ENCODE measurements around the gene ARHGAP8.

ARHGAP8 gene

DNA sequence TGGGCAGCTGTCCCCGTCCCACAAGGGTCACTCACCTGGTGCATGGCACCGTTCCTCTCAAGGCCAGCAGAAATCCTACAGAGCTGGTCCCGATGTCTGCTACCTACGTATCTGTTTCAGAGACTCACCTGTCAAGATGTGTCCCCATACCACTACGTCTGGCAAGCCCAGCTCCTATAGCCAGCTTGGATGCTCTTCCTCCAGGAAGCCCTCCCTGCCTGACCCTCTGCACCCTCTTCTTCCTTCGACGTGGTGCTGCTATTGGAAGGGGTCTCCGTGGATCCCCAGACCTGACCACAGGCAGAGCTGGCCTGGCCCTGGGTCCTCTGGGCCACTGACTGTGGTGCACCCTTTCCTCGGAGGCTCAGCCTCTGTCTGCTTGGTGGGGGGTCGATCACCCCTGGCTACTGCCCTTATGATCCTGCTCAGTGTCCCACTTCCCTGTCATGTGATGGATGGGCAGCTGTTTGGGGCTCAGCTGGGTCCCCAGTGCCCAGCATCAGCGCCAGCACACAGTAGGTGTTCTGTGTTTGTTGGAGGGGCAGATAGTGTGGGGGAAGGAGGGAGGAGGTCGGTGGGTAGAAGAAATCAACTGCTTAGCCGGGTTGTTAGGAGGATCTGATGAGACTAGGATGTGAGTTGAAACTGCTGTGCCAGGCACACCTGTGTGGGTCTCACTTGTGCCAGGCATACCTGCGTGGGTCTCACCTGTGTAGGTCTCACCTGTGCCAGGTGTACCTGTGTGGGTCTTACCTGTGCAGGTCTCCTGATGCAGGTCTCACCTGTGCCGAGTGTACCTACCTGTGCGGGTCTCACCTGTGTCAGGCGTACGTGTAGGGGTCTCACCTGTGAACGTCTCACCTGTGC is 21.7 kb upstream of the ARHGAP8 start:
- peak overlapping the region; percentile 32 for H3K9ac ChIP-seq (ENCODE audit: low read depth, low read length, poor library complexity)
- H2AK5ac ChIP-seq (ENCODE audit: low read depth, low read length) = no peak overlapping the region
- no peak overlapping the region for H4K91ac ChIP-seq (ENCODE audit: low read depth, low read length, poor library complexity)
- H4K8ac ChIP-seq (ENCODE audit: low read depth, low read length) = no peak overlapping the region
- WGBS, 2 donors (ENCODE audit: extremely low coverage in 2 of 2, insufficient read length in 2 of 2, insufficient replicate concordance in 1 of 2) = 100% methylated on average over 1 of the region's 19 CpGs; no CpG with 5 or more reads in 1 of the 2 donors
- peaks cover 0 to 6% of the 10 kb centered on the region in 2 donors for H3K36me3 ChIP-seq (replicated peaks in 1 of 2; ENCODE audit: control insufficient read depth in 2 of 2, insufficient read depth in 2 of 2, low read length in 2 of 2)
- no peak overlapping the region for H2BK12ac ChIP-seq (ENCODE audit: low read length)
- H3K79me1 ChIP-seq (ENCODE audit: low read depth, low read length) = peaks cover 6% of the 10 kb centered on the region
- H2AFZ ChIP-seq (ENCODE audit: low read length) = peak overlapping the region; percentile 88
- no peak overlapping the region for H3K4me2 ChIP-seq (ENCODE audit: insufficient read depth, low read length, poor library complexity, severe bottlenecking)
- H2BK5ac ChIP-seq (ENCODE audit: low read length) = peak overlapping the region; percentile 4
- peak overlapping the region in 1 of 2 donors; percentile 49 for H3K4me3 ChIP-seq (ENCODE audit: low read length in 2 of 2)
- H3K14ac ChIP-seq (ENCODE audit: low read length) = no peak overlapping the region
- peaks cover 0 to 8% (median 0%) of the 10 kb centered on the region in 3 experiments for H3K27me3 ChIP-seq (ENCODE audit: control insufficient read depth in 3 of 3, insufficient read depth in 3 of 3, low read depth in 1 of 3, low read length in 3 of 3)
- no peak overlapping the region for H3K23ac ChIP-seq (ENCODE audit: low read depth, low read length, poor library complexity)
- H3K4ac ChIP-seq (ENCODE audit: low read length) = no peak overlapping the region
- peak overlapping the region; percentile 56 for H3K18ac ChIP-seq (ENCODE audit: low read length)
- H2BK15ac ChIP-seq (ENCODE audit: low read length) = no peak overlapping the region
- no peak overlapping the region for H2BK120ac ChIP-seq (ENCODE audit: low read depth, low read length)
- H3K9me3 ChIP-seq (replicated peaks in 1 of 2; ENCODE audit: control insufficient read depth in 2 of 2, insufficient read depth in 1 of 2, low read depth in 1 of 2, low read length in 2 of 2) = peaks cover 0 to 6% of the 10 kb centered on the region in 2 donors
- H3K4me1 ChIP-seq (ENCODE audit: control insufficient read depth in 2 of 2, insufficient read depth in 1 of 2, low read depth in 1 of 2, low read length in 2 of 2) = peaks cover 9 to 18% of the 10 kb centered on the region in 2 donors
- H3K27ac ChIP-seq (replicated peaks; ENCODE audit: low read length) = peak overlapping the region; percentile 44
- no peak for DNase-seq (ENCODE audit: low spot score)

DNA sequence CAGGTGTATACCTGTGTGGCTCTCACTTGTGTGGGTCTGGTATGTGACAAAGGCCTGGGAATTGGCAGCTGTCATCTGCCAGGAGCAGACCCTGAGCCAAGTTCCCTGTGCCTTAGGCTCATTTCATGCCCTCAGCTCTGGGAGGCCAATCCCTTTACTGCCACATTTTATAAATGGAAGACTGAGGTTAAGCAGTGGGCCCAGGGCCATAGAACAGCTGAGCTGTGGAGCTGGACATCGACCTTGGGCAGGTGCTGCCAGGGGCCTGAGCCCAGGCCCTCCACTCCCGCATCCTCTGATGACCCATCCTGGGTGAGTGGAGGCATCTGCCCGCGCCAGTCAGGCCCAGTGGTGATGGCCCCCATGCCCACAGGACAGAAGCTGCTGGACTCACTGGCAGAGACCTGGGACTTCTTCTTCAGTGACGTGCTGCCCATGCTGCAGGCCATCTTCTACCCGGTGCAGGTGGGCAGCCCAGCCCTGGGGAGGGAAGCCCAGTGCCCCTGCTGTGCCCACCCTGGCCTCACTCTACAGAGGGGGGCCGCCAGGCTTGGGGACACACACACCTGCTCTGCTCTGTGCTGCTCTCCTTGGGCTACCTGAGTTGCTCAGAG is 20.9 kb upstream of the ARHGAP8 start:
- Histone ChIP-seq H3K14ac (ENCODE audit: low read length) (peak overlapping the region; percentile 47), H3K4me3 (ENCODE audit: low read length in 2 of 2) (peak overlapping the region in 1 of 2 donors; percentile 49), H3K36me3 (replicated peaks in 1 of 2; ENCODE audit: control insufficient read depth in 2 of 2, insufficient read depth in 2 of 2, low read length in 2 of 2) (peaks cover 0 to 6% of the 10 kb centered on the region in 2 donors), H2BK120ac (ENCODE audit: low read depth, low read length) (peak overlapping the region; percentile 16), H4K8ac (ENCODE audit: low read depth, low read length) (no peak overlapping the region), H3K18ac (ENCODE audit: low read length) (peak overlapping the region; percentile 72), H4K91ac (ENCODE audit: low read depth, low read length, poor library complexity) (no peak overlapping the region), H3K27ac (replicated peaks; ENCODE audit: low read length) (no peak overlapping the region), H3K79me1 (ENCODE audit: low read depth, low read length) (peaks cover 6% of the 10 kb centered on the region), H3K23ac (ENCODE audit: low read depth, low read length, poor library complexity) (peak overlapping the region; percentile 69), H3K4ac (ENCODE audit: low read length) (no peak overlapping the region), H3K9me3 (replicated peaks in 1 of 2; ENCODE audit: control insufficient read depth in 2 of 2, insufficient read depth in 1 of 2, low read depth in 1 of 2, low read length in 2 of 2) (peaks cover 0 to 6% of the 10 kb centered on the region in 2 donors), H3K27me3 (ENCODE audit: control insufficient read depth in 3 of 3, insufficient read depth in 3 of 3, low read depth in 1 of 3, low read length in 3 of 3) (peaks cover 0 to 8% (median 0%) of the 10 kb centered on the region in 3 experiments), H3K4me1 (ENCODE audit: control insufficient read depth in 2 of 2, insufficient read depth in 1 of 2, low read depth in 1 of 2, low read length in 2 of 2) (peaks cover 9 to 18% of the 10 kb centered on the region in 2 donors), H2AK5ac (ENCODE audit: low read depth, low read length) (peak overlapping the region; percentile 91), H2AFZ (ENCODE audit: low read length) (no peak overlapping the region), H2BK5ac (ENCODE audit: low read length) (peak overlapping the region; percentile 72), H3K4me2 (ENCODE audit: insufficient read depth, low read length, poor library complexity, severe bottlenecking) (no peak overlapping the region), H2BK12ac (ENCODE audit: low read length) (no peak overlapping the region), H2BK15ac (ENCODE audit: low read length) (no peak overlapping the region), H3K9ac (ENCODE audit: low read depth, low read length, poor library complexity) (peak overlapping the region; percentile 75)
- no CpG with 5 or more reads among the region's 7 CpGs for WGBS, 2 donors (ENCODE audit: extremely low coverage in 2 of 2, insufficient read length in 2 of 2, insufficient replicate concordance in 1 of 2)
- DNase-seq (ENCODE audit: low spot score) = no peak

DNA sequence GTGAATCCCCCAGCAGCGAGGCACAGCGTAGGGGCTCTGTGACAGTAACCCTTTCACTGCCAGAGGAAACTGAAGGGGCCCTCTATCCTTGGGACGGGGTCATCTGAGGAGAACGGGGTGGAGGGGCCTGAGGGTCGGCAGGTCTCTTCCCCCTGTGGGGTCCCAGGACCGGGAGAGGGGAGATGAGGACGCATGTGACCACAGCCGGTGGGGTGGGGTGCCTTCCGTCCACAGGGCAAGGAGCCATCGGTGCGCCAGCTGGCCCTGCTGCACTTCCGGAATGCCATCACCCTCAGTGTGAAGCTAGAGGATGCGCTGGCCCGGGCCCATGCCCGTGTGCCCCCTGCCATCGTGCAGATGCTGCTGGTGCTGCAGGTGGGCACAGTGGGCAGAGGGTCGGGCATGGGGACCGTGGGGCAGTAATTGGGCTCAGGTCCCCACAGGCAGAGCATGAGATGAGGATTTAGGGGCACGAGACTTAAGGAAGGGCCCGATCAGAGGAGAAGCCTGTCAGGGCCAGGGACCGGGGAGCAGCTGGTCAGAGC is 20.3 kb upstream of the ARHGAP8 start:
- H3K9me3 ChIP-seq (replicated peaks in 1 of 2; ENCODE audit: control insufficient read depth in 2 of 2, insufficient read depth in 1 of 2, low read depth in 1 of 2, low read length in 2 of 2) = peaks cover 0 to 6% of the 10 kb centered on the region in 2 donors
- peak overlapping the region; percentile 72 for H2BK5ac ChIP-seq (ENCODE audit: low read length)
- H3K4ac ChIP-seq (ENCODE audit: low read length) = no peak overlapping the region
- peak overlapping the region; percentile 16 for H2BK120ac ChIP-seq (ENCODE audit: low read depth, low read length)
- H2BK15ac ChIP-seq (ENCODE audit: low read length) = no peak overlapping the region
- H3K23ac ChIP-seq (ENCODE audit: low read depth, low read length, poor library complexity) = peak overlapping the region; percentile 69
- H2AK5ac ChIP-seq (ENCODE audit: low read depth, low read length) = peak overlapping the region; percentile 91
- no peak overlapping the region for H2AFZ ChIP-seq (ENCODE audit: low read length)
- no CpG with 5 or more reads among the region's 21 CpGs for WGBS, 2 donors (ENCODE audit: extremely low coverage in 2 of 2, insufficient read length in 2 of 2, insufficient replicate concordance in 1 of 2)
- no peak overlapping the region for H2BK12ac ChIP-seq (ENCODE audit: low read length)
- H3K14ac ChIP-seq (ENCODE audit: low read length) = peak overlapping the region; percentile 47
- H3K4me2 ChIP-seq (ENCODE audit: insufficient read depth, low read length, poor library complexity, severe bottlenecking) = no peak overlapping the region
- peak overlapping the region; percentile 75 for H3K9ac ChIP-seq (ENCODE audit: low read depth, low read length, poor library complexity)
- H3K18ac ChIP-seq (ENCODE audit: low read length) = peak overlapping the region; percentile 77
- peak overlapping the region; percentile 83 for H4K91ac ChIP-seq (ENCODE audit: low read depth, low read length, poor library complexity)
- H4K8ac ChIP-seq (ENCODE audit: low read depth, low read length) = no peak overlapping the region
- H3K4me1 ChIP-seq (ENCODE audit: control insufficient read depth in 2 of 2, insufficient read depth in 1 of 2, low read depth in 1 of 2, low read length in 2 of 2) = peaks cover 9 to 18% of the 10 kb centered on the region in 2 donors
- peaks cover 5% of the 10 kb centered on the region for H3K79me1 ChIP-seq (ENCODE audit: low read depth, low read length)
- peaks cover 0 to 14% (median 0%) of the 10 kb centered on the region in 3 experiments for H3K27me3 ChIP-seq (ENCODE audit: control insufficient read depth in 3 of 3, insufficient read depth in 3 of 3, low read depth in 1 of 3, low read length in 3 of 3)
- H3K36me3 ChIP-seq (replicated peaks in 1 of 2; ENCODE audit: control insufficient read depth in 2 of 2, insufficient read depth in 2 of 2, low read length in 2 of 2) = peaks cover 0 to 6% of the 10 kb centered on the region in 2 donors
- H3K4me3 ChIP-seq (ENCODE audit: low read length in 2 of 2) = no peak overlapping the region
- DNase-seq (ENCODE audit: low spot score) = no peak
- no peak overlapping the region for H3K27ac ChIP-seq (replicated peaks; ENCODE audit: low read length)

Data from neuronal stem cell (in vitro differentiated cells).